GM23338 (cell line): ENCODE results near the gene CRMP1. TPM values are rescaled to one million over a fixed set of nuclear protein-coding genes. Genes with fewer than 3 reads are reported as not detected.

Experiments
- ATAC-seq: fragments of 200-7000 bp; cut with Tn5 transposase; 3 replicates; pipeline ENCODE4 v1.9.1; 2020
- DNase-seq: peaks from one replicate; pipeline ENCODE4 v3.0.0-alpha.2; 2015; ENCODE audit warnings: low spot score
- H2AFZ ChIP-seq: fragments of 200-600 bp; sonication (generic); 2 replicates; pipeline ENCODE4 v1.8.0; 2016; ENCODE audit warnings: antibody characterized with exemption, mild to moderate bottlenecking, moderate library complexity
- H3F3A ChIP-seq: fragments of 200-600 bp; sonication (generic); replicated peaks from 2 replicates; pipeline ENCODE4 v1.8.0; 2017; ENCODE audit warnings: antibody characterized with exemption, mixed run types, low read depth
- H3K27ac ChIP-seq: fragments of 200-600 bp; sonication (generic); 2 replicates; pipeline ENCODE4 v1.6.1; 2016; ENCODE audit warnings: low read depth
- H3K27me3 ChIP-seq: fragments of 200-600 bp; sonication (generic); 2 replicates; pipeline ENCODE4 v1.8.0; 2016; ENCODE audit warnings: mild to moderate bottlenecking, mixed run types, moderate library complexity; ENCODE audit not compliant: insufficient read depth
- H3K36me3 ChIP-seq: fragments of 200-600 bp; sonication (generic); 2 replicates; pipeline ENCODE4 v1.8.0; 2016; ENCODE audit warnings: mild to moderate bottlenecking; ENCODE audit not compliant: insufficient read depth
- H3K4me1 ChIP-seq: fragments of 200-600 bp; sonication (generic); 2 replicates; pipeline ENCODE4 v1.8.0; 2016; ENCODE audit warnings: mild to moderate bottlenecking, moderate library complexity; ENCODE audit not compliant: insufficient read depth
- H3K4me2 ChIP-seq: fragments of 200-600 bp; sonication (generic); 2 replicates; pipeline ENCODE4 v1.7.1; 2017; ENCODE audit warnings: mixed run types
- H3K4me3 ChIP-seq: fragments of 200-600 bp; sonication (generic); 2 replicates; pipeline ENCODE4 v1.6.1; 2016; ENCODE audit warnings: mixed run types
- H3K79me2 ChIP-seq: fragments of 200-600 bp; sonication (generic); replicated peaks from 2 replicates; pipeline ENCODE4 v1.8.0; 2017; ENCODE audit warnings: mild to moderate bottlenecking; ENCODE audit not compliant: insufficient read depth
- H3K9me2 ChIP-seq: fragments of 200-600 bp; sonication (generic); 2 replicates; pipeline ENCODE4 v1.8.0; 2017; ENCODE audit not compliant: insufficient read depth
- H4K20me1 ChIP-seq: fragments of 200-600 bp; sonication (generic); replicated peaks from 2 replicates; pipeline ENCODE4 v1.8.0; 2017; ENCODE audit warnings: mild to moderate bottlenecking; ENCODE audit not compliant: insufficient read depth
- H3K27ac Mint-ChIP-seq: 2 replicates; pipeline ENCODE4 v1.8.0; 2020; ENCODE audit warnings: inconsistent platforms, mild to moderate bottlenecking, moderate library complexity, mixed read lengths
- H3K27me3 Mint-ChIP-seq: 3 replicates; pipeline ENCODE4 v1.8.0; 2022; ENCODE audit warnings: low read depth, mild to moderate bottlenecking, moderate library complexity, mixed read lengths, inconsistent platforms; ENCODE audit not compliant: insufficient read depth, poor library complexity
- H3K36me3 Mint-ChIP-seq: 3 replicates; pipeline ENCODE4 v1.8.0; 2021; ENCODE audit warnings: low read depth, mild to moderate bottlenecking, inconsistent platforms, moderate library complexity, mixed read lengths
- H3K4me1 Mint-ChIP-seq: 3 replicates; pipeline ENCODE4 v1.8.0; 2020; ENCODE audit warnings: mild to moderate bottlenecking, inconsistent platforms, mixed read lengths
- H3K4me3 Mint-ChIP-seq: 3 replicates; pipeline ENCODE4 v1.8.0; 2021; ENCODE audit warnings: moderate library complexity, mild to moderate bottlenecking, inconsistent platforms, mixed read lengths
- H3K9me3 Mint-ChIP-seq: 3 replicates; pipeline ENCODE4 v1.8.0; 2020; ENCODE audit warnings: moderate library complexity, mild to moderate bottlenecking, inconsistent platforms, mixed read lengths
- CREB1 ChIP-seq: fragments of 250-450 bp; sonication (Bioruptor Pico); IDR thresholded peaks from 2 replicates; pipeline ENCODE4 v1.5.0; 2020; ENCODE audit warnings: low read depth, mild to moderate bottlenecking, moderate library complexity
- EZH2 ChIP-seq: fragments of 200-600 bp; sonication (generic); IDR thresholded peaks from one replicate; pipeline ENCODE4 v1.8.0; 2017; ENCODE audit warnings: antibody characterized with exemption, mild to moderate bottlenecking, low read depth; ENCODE audit not compliant: unreplicated experiment
- EZH2phosphoT487 ChIP-seq: fragments of 200-600 bp; sonication (generic); IDR thresholded peaks from one replicate; pipeline ENCODE4 v1.8.1; 2018; ENCODE audit warnings: antibody characterized with exemption; ENCODE audit not compliant: unreplicated experiment
- JUNB ChIP-seq: IDR thresholded peaks from one replicate; pipeline ENCODE4 v1.6.1; 2016; ENCODE audit warnings: antibody characterized with exemption; ENCODE audit not compliant: unreplicated experiment
- NANOG ChIP-seq: IDR thresholded peaks from 2 replicates; pipeline ENCODE4 v1.6.1; 2016; ENCODE audit warnings: antibody characterized with exemption, borderline replicate concordance
- POLR2AphosphoS5 ChIP-seq: IDR thresholded peaks from 2 replicates; pipeline ENCODE4 v1.6.1; 2016; ENCODE audit warnings: antibody characterized with exemption, low read depth
- REST ChIP-seq: IDR thresholded peaks from one replicate; pipeline ENCODE4 v1.6.1; 2018; ENCODE audit warnings: antibody characterized with exemption; ENCODE audit not compliant: unreplicated experiment
- STAT1 ChIP-seq: IDR thresholded peaks from one replicate; pipeline ENCODE4 v1.6.1; 2016; ENCODE audit warnings: antibody characterized with exemption; ENCODE audit not compliant: unreplicated experiment
- ZNF114 ChIP-seq: fragments of 250-450 bp; sonication (Bioruptor Pico); IDR thresholded peaks from 2 replicates; pipeline ENCODE4 v1.5.0; 2020; ENCODE audit warnings: mild to moderate bottlenecking, moderate library complexity
- ZNF331 ChIP-seq: fragments of 250-450 bp; sonication (Bioruptor Pico); IDR thresholded peaks from 2 replicates; pipeline ENCODE4 v1.5.0; 2020; ENCODE audit warnings: low read depth, mild to moderate bottlenecking, moderate library complexity
- polyA plus RNA-seq: library from polyadenylated mRNA; unstranded; fragments of >200 nt; fragmentation: Nextera tagmentation; extraction: Ambion mirVana; gene quantifications from 2 replicates; pipeline ENCODE4 v1.2.1, GENCODE V29; 2016
- total RNA-seq: library from RNA; depleted of rRNA; stranded (reverse); fragments of >200 nt; shearing (Covaris generic); gene quantifications from 2 replicates; pipeline ENCODE4 v1.2.3, GENCODE V29; 2014
- TF ChIP-seq, protein P1 (sequence below): IDR thresholded peaks from 2 replicates; pipeline ENCODE4 v1.6.1; 2016; ENCODE audit warnings: antibody characterized with exemption
- TF ChIP-seq, protein P2 (sequence below), 2 experiments: fragments of 200-600 bp in 1 of 2; sonication (generic) in 1 of 2; conservative IDR thresholded peaks; 2 replicates each; pipeline versions ENCODE4 v1.5.1 to v1.6.1; 2016 to 2017; ENCODE audit warnings: antibody characterized with exemption in 2 of 2, low read depth in 2 of 2, mild to moderate bottlenecking in 2 of 2, moderate library complexity in 1 of 2

The CRMP1 gene
- total and polyA plus RNA-seq, 2 experiments from 2014 or later = 52.7 to 146 TPM

DNA sequence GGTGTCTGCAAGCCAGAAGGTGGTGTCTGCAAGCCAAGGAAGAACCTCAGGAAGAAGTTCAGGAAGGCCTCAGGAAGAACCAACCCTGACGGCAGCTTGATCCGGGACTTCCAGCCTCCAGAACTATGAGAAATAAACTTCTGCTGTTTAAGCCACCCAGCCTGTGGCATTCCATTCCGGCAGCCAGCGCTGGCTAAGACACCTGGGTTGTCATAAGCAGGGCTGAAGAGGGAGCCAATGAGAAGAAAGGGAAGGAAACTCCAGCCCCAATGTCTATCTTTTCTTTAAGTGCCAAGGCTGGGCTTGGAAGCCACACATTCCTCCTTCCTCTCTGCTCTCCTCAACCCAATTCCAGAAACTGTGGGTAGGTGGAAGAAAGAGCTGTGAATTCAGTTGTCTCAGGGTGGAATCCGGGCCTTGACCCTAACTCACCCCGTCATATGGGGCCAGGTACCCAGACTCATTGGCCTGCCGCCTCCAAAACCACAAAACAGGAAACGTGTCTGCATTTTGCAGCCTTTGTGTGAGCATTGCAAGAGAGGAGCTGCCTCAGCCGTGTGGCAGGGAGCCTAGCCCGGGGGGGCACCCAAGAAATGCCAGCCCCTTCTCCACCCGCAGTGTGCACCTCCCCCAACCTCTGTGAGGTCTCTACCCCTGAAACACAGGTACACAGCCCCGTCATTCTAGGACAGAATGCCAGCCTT lies 26.8 kb downstream of the CRMP1 start:
- no peaks in the 10 kb centered on the region for H3K27me3 ChIP-seq
- ATAC-seq (no peak), DNase-seq (no peak)
- no peak overlapping the region for H3K4me2 ChIP-seq
- no peaks in the 10 kb centered on the region for H3K9me2 ChIP-seq
- H3F3A ChIP-seq = no peaks in the 10 kb centered on the region
- H3K27ac Mint-ChIP-seq = no peak overlapping the region
- H3K4me3 Mint-ChIP-seq = no peak overlapping the region
- peaks cover 7% of the 10 kb centered on the region for H3K27me3 Mint-ChIP-seq
- peaks cover 32% of the 10 kb centered on the region for H3K36me3 Mint-ChIP-seq
- no peak overlapping the region for H2AFZ ChIP-seq
- peaks cover 13% of the 10 kb centered on the region; the same call in 1 of the 2 replicates for H3K4me1 ChIP-seq
- TF ChIP-seq STAT1 (no peak), NANOG (no peak), EZH2 (no peak), ZNF114 (CRISPR knock-in tag) (no peak)
- TF ChIP-seq, protein P1, sequence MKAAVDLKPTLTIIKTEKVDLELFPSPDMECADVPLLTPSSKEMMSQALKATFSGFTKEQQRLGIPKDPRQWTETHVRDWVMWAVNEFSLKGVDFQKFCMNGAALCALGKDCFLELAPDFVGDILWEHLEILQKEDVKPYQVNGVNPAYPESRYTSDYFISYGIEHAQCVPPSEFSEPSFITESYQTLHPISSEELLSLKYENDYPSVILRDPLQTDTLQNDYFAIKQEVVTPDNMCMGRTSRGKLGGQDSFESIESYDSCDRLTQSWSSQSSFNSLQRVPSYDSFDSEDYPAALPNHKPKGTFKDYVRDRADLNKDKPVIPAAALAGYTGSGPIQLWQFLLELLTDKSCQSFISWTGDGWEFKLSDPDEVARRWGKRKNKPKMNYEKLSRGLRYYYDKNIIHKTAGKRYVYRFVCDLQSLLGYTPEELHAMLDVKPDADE = no peak
- H3K79me2 ChIP-seq = peaks cover 75% of the 10 kb centered on the region
- H3K4me1 Mint-ChIP-seq = peaks cover 21% of the 10 kb centered on the region
- no peak overlapping the region for H3K4me3 ChIP-seq
- H4K20me1 ChIP-seq = peaks cover 61% of the 10 kb centered on the region
- 0 out of 2 replicates have a peak overlapping the region, but pooled peaks have one; percentile 19 for H3K27ac ChIP-seq
- no peaks in the 10 kb centered on the region; the same call in 1 of the 2 replicates for H3K36me3 ChIP-seq
- no peaks in the 10 kb centered on the region for H3K9me3 Mint-ChIP-seq

DNA sequence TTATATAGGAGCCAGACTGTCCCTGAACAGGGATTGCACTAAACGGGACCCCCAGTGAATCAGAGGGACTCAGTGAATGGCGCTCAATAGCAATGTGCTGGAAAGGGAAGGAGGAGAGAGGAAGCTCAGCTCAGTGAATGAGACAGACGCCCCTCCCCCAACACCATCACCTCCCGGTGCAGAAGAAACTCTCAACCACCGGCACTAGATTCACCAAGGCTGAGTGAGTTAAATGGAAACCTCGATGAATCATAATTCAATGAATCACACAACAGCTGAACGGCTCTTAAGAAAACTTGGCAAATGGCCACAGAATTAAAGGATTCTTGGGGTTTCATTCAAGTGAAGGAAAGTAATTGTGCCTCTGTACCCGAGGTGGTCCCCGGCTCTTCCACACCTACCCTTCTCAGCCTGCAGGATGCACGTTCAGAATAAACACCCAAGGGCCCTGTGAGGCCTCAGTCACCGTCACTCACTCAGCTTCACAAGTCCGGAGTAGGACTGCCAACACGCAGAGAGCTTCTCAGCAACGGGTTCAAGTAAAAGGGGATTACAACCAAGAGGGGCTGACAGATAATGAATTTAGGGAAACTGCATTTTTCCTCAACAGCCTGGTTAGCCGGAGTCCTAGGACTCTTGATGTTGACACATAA lies 29.3 kb downstream of the CRMP1 start:
- Histone ChIP-seq H3K27me3 (no peaks in the 10 kb centered on the region), H3K4me2 (no peak overlapping the region), H3K4me3 (no peak overlapping the region), H3K36me3 (peaks cover 6% of the 10 kb centered on the region), H3K27ac (no peak overlapping the region), H3K79me2 (peaks cover 69% of the 10 kb centered on the region), H3F3A (no peaks in the 10 kb centered on the region), H2AFZ (no peak overlapping the region), H3K4me1 (peaks cover 13% of the 10 kb centered on the region; the same call in 1 of the 2 replicates), H4K20me1 (peaks cover 50% of the 10 kb centered on the region), H3K9me2 (no peaks in the 10 kb centered on the region)
- H3K36me3 Mint-ChIP-seq = peaks cover 26% of the 10 kb centered on the region
- DNase-seq = peak; percentile 46
- no peak overlapping the region for H3K27ac Mint-ChIP-seq
- peaks cover 21% of the 10 kb centered on the region for H3K4me1 Mint-ChIP-seq
- H3K27me3 Mint-ChIP-seq = peaks cover 7% of the 10 kb centered on the region
- H3K9me3 Mint-ChIP-seq = no peaks in the 10 kb centered on the region
- peak; percentile 67 for ATAC-seq
- no peak overlapping the region for H3K4me3 Mint-ChIP-seq
- TF ChIP-seq, protein P1 = no peak
- TF ChIP-seq ZNF331 (CRISPR knock-in tag) (no peak), ZNF114 (CRISPR knock-in tag) (no peak), REST (no peak), EZH2phosphoT487 (no peak), JUNB (no peak), STAT1 (no peak), POLR2AphosphoS5 (no peak), CREB1 (no peak), NANOG (no peak), EZH2 (no peak)
- TF ChIP-seq, protein P2, sequence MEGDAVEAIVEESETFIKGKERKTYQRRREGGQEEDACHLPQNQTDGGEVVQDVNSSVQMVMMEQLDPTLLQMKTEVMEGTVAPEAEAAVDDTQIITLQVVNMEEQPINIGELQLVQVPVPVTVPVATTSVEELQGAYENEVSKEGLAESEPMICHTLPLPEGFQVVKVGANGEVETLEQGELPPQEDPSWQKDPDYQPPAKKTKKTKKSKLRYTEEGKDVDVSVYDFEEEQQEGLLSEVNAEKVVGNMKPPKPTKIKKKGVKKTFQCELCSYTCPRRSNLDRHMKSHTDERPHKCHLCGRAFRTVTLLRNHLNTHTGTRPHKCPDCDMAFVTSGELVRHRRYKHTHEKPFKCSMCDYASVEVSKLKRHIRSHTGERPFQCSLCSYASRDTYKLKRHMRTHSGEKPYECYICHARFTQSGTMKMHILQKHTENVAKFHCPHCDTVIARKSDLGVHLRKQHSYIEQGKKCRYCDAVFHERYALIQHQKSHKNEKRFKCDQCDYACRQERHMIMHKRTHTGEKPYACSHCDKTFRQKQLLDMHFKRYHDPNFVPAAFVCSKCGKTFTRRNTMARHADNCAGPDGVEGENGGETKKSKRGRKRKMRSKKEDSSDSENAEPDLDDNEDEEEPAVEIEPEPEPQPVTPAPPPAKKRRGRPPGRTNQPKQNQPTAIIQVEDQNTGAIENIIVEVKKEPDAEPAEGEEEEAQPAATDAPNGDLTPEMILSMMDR (conservative IDR thresholded peaks at IDR 0.05; ENCODE audit: low read depth in 2 of 2) = no peak
